Stomach (tissue), 4 donors: ENCODE data around the gene FARS2.

ENCODE experiments used
- CTCF ChIP-seq, 7 experiments: fragments of 450-650 bp in 4 of 7; fragments of 200-600 bp in 3 of 7; sonication (generic) in 3 of 7; IDR thresholded peaks; one replicate each; pipeline ENCODE4 v1.5.1; 2016 to 2019; ENCODE audit warnings: antibody characterized with exemption in 7 of 7, control low read depth in 2 of 7, mild to moderate bottlenecking in 1 of 7
- EP300 ChIP-seq: sonication (generic); formaldehyde crosslinking; IDR thresholded peaks from one replicate; pipeline ENCODE4 v1.6.1; 2017; ENCODE audit warnings: antibody characterized with exemption
- POLR2A ChIP-seq, 4 donors: fragments of 450-650 bp; IDR thresholded peaks; one replicate each; pipeline ENCODE4 v1.6.1; 2016; ENCODE audit warnings: antibody characterized with exemption in 4 of 4, control low read depth in 2 of 4, mild to moderate bottlenecking in 1 of 4, moderate library complexity in 1 of 4
- POLR2AphosphoS5 ChIP-seq, 3 donors: sonication (generic); formaldehyde crosslinking; IDR thresholded peaks; one replicate each; pipeline ENCODE4 v1.6.1; 2016; ENCODE audit warnings: antibody characterized with exemption in 3 of 3

- TF ChIP-seq POLR2A (IDR thresholded peaks at IDR 0.05) (no peak), CTCF (IDR thresholded peaks at IDR 0.05) (no peak), POLR2AphosphoS5 (IDR thresholded peaks at IDR 0.05) (no peak), EP300 (no peak)
Measured at GRCh38 chr6:5215159-5215558, 46.2 kb upstream of the FARS2 start.
